Neural progenitor cell (in vitro differentiated cells): ENCODE results near the gene TRIM2. TPM values are rescaled to one million over a fixed set of nuclear protein-coding genes. Genes with fewer than 3 reads are reported as not detected.

ENCODE experiments used
- DNase-seq: peaks from one replicate; pipeline ENCODE4 v3.0.0-alpha.2; 2016; ENCODE audit warnings: low spot score
- H2AFZ ChIP-seq: fragments of 200-600 bp; sonication (generic); replicated peaks from 2 replicates; pipeline ENCODE4 v1.6.1; 2016; ENCODE audit warnings: antibody characterized with exemption
- H3F3A ChIP-seq: fragments of 200-600 bp; sonication (generic); 2 replicates; pipeline ENCODE4 v1.6.1; 2016; ENCODE audit warnings: antibody characterized with exemption, low read depth
- H3K27ac ChIP-seq: fragments of 200-600 bp; sonication (generic); 2 replicates; pipeline ENCODE4 v1.5.1; 2016; ENCODE audit warnings: mild to moderate bottlenecking
- H3K27me3 ChIP-seq: fragments of 200-600 bp; sonication (generic); 2 replicates; pipeline ENCODE4 v1.6.1; 2016; ENCODE audit warnings: mild to moderate bottlenecking, moderate library complexity
- H3K36me3 ChIP-seq: fragments of 200-600 bp; sonication (generic); 2 replicates; pipeline ENCODE4 v1.5.1; 2016
- H3K4me1 ChIP-seq: fragments of 200-600 bp; sonication (generic); 2 replicates; pipeline ENCODE4 v1.6.1; 2016; ENCODE audit warnings: mixed run types
- H3K4me2 ChIP-seq: fragments of 200-600 bp; sonication (generic); 2 replicates; pipeline ENCODE4 v1.6.1; 2016
- H3K4me3 ChIP-seq: fragments of 200-600 bp; sonication (generic); 2 replicates; pipeline ENCODE4 v1.5.1; 2016
- H3K79me2 ChIP-seq: fragments of 200-600 bp; sonication (generic); 2 replicates; pipeline ENCODE4 v1.6.1; 2016; ENCODE audit warnings: low read depth
- H3K9ac ChIP-seq: fragments of 200-600 bp; sonication (generic); 2 replicates; pipeline ENCODE4 v1.6.1; 2016
- H3K9me3 ChIP-seq: fragments of 200-600 bp; sonication (generic); 2 replicates; pipeline ENCODE4 v1.5.1; 2016; ENCODE audit warnings: low read depth
- H4K20me1 ChIP-seq: fragments of 200-600 bp; sonication (generic); 2 replicates; pipeline ENCODE4 v1.6.1; 2016; ENCODE audit warnings: low read depth
- H3K27ac Mint-ChIP-seq: 3 replicates; pipeline ENCODE4 v1.8.0; 2021; ENCODE audit warnings: mixed read lengths
- H3K27me3 Mint-ChIP-seq: 2 replicates; pipeline ENCODE4 v1.8.0; 2022; ENCODE audit warnings: low read depth, mild to moderate bottlenecking, inconsistent platforms, moderate library complexity, mixed read lengths; ENCODE audit not compliant: insufficient read depth
- H3K36me3 Mint-ChIP-seq: 3 replicates; pipeline ENCODE4 v1.8.0; 2021; ENCODE audit warnings: mixed read lengths
- H3K4me1 Mint-ChIP-seq: 3 replicates; pipeline ENCODE4 v1.8.0; 2021; ENCODE audit warnings: mixed read lengths
- H3K4me3 Mint-ChIP-seq: 3 replicates; pipeline ENCODE4 v1.8.0; 2021; ENCODE audit warnings: mild to moderate bottlenecking, moderate library complexity, mixed read lengths
- H3K9me3 Mint-ChIP-seq: 3 replicates; pipeline ENCODE4 v1.8.0; 2020; ENCODE audit warnings: mixed read lengths
- EZH2 ChIP-seq: fragments of 200-600 bp; sonication (generic); IDR thresholded peaks from 2 replicates; pipeline ENCODE4 v1.6.1; 2017; ENCODE audit warnings: antibody characterized with exemption, mild to moderate bottlenecking, moderate library complexity
- EZH2phosphoT487 ChIP-seq: fragments of 200-600 bp; sonication (generic); IDR thresholded peaks from 2 replicates; pipeline ENCODE4 v1.6.1; 2017; ENCODE audit warnings: antibody characterized with exemption
- total RNA-seq: library from RNA; depleted of rRNA; stranded (reverse); fragments of >200 nt; gene quantifications from 2 replicates; pipeline ENCODE4 v1.2.3, GENCODE V29; 2015; ENCODE audit warnings: low replicate concordance
- TF ChIP-seq, protein P1 (sequence below): fragments of 200-600 bp; sonication (generic); IDR thresholded peaks from 2 replicates; pipeline ENCODE4 v1.5.1; 2017; ENCODE audit warnings: antibody characterized with exemption, mild to moderate bottlenecking

The TRIM2 gene
- total RNA-seq, 1 donor from 2014 or later: 87.6 TPM

DNA sequence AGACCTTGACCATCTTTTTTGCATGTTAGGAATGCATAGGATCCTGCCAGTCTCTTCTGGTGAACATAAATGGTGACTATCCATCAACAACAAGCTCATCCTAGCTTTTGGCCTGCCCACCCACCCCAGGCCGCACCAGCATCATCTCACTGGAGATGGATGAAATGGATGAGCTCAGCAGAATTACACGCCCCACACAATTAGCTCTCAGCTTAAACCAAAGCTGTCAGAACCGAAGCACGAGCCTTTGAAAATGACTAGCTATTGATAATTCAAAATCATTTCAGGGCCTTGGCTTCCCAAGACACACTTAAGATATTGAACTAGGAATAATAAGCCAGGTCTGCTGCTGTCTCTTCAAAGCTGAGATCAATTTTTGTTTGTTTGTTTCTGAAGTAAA lies 77.8 kb downstream of the TRIM2 start:
- no peaks in the 10 kb centered on the region for H3F3A ChIP-seq
- peaks cover 2% of the 10 kb centered on the region for H3K27me3 Mint-ChIP-seq
- H3K9me3 ChIP-seq: peaks cover 8% of the 10 kb centered on the region
- no peaks in the 10 kb centered on the region for H3K27me3 ChIP-seq
- H3K9me3 Mint-ChIP-seq: peaks cover 41% of the 10 kb centered on the region
- no peak overlapping the region for H3K9ac ChIP-seq
- peaks cover 17% of the 10 kb centered on the region for H3K36me3 ChIP-seq
- H3K36me3 Mint-ChIP-seq: peaks cover 53% of the 10 kb centered on the region
- no peaks in the 10 kb centered on the region for H3K4me1 ChIP-seq
- peaks cover 7% of the 10 kb centered on the region for H3K79me2 ChIP-seq
- no peak for DNase-seq
- no peak overlapping the region for H3K4me3 ChIP-seq
- H2AFZ ChIP-seq: no peak overlapping the region
- no peak overlapping the region for H3K4me2 ChIP-seq
- TF ChIP-seq EZH2phosphoT487: no peak
- no peak for TF ChIP-seq EZH2
- TF ChIP-seq, protein P1, sequence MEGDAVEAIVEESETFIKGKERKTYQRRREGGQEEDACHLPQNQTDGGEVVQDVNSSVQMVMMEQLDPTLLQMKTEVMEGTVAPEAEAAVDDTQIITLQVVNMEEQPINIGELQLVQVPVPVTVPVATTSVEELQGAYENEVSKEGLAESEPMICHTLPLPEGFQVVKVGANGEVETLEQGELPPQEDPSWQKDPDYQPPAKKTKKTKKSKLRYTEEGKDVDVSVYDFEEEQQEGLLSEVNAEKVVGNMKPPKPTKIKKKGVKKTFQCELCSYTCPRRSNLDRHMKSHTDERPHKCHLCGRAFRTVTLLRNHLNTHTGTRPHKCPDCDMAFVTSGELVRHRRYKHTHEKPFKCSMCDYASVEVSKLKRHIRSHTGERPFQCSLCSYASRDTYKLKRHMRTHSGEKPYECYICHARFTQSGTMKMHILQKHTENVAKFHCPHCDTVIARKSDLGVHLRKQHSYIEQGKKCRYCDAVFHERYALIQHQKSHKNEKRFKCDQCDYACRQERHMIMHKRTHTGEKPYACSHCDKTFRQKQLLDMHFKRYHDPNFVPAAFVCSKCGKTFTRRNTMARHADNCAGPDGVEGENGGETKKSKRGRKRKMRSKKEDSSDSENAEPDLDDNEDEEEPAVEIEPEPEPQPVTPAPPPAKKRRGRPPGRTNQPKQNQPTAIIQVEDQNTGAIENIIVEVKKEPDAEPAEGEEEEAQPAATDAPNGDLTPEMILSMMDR: no peak
- H4K20me1 ChIP-seq: no peaks in the 10 kb centered on the region
- no peak overlapping the region for H3K4me3 Mint-ChIP-seq
- no peaks in the 10 kb centered on the region for H3K4me1 Mint-ChIP-seq
- H3K27ac ChIP-seq: no peak overlapping the region
- no peak overlapping the region for H3K27ac Mint-ChIP-seq

DNA sequence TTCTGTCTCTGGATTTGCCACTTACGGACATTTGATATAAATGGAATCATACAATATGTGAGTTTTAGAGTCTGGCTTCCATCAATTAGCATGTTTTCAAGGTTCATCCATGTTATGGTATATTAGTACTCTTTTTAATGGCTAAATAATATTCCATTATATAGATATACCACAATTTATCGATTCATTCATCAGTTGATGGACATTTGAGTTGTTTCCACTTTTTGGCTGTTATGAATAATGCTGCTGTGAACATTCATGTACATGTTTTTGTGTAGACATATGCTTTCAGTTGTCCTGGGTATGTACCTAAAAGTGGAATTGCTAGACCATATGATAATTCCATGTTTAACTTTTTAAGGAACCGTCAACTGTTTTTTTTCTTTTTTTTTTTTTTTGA lies 79.0 kb downstream of the TRIM2 start:
- Histone ChIP-seq H3K4me3 (no peak overlapping the region), H3K27ac (no peak overlapping the region), H2AFZ (no peak overlapping the region), H3K27me3 (no peaks in the 10 kb centered on the region), H3K9me3 (peaks cover 8% of the 10 kb centered on the region), H3K36me3 (peaks cover 17% of the 10 kb centered on the region), H3K4me1 (no peaks in the 10 kb centered on the region), H4K20me1 (no peaks in the 10 kb centered on the region), H3F3A (no peaks in the 10 kb centered on the region), H3K79me2 (peaks cover 12% of the 10 kb centered on the region), H3K9ac (no peak overlapping the region), H3K4me2 (no peak overlapping the region)
- Mint-ChIP-seq H3K27ac (no peak overlapping the region), H3K4me3 (no peak overlapping the region), H3K27me3 (peaks cover 2% of the 10 kb centered on the region), H3K36me3 (peaks cover 63% of the 10 kb centered on the region), H3K4me1 (no peaks in the 10 kb centered on the region), H3K9me3 (peaks cover 50% of the 10 kb centered on the region)
- DNase-seq: no peak
- TF ChIP-seq EZH2phosphoT487: no peak
- TF ChIP-seq, protein P1: no peak
- no peak for TF ChIP-seq EZH2

DNA sequence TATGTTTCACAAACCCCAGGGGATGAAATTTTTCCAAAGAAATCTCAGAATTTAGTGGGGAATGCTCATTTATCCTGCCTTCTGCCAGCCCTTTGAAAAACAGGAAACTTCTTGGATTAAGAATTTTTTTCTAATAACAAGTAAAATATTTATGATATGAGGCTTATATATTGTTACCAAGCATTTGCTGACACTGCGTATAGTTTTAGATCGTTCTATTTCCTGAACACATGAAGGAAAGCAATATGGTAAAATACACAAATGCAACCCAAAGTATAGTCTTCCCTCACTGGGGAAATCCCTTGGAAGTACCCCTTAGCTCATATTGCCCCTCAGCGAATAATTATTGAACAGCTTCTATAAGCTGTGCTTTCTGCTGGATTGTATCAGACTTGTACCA lies 85.9 kb downstream of the TRIM2 start:
- no peaks in the 10 kb centered on the region for H3K4me1 Mint-ChIP-seq
- no peak overlapping the region for H3K4me2 ChIP-seq
- no peak overlapping the region for H3K9ac ChIP-seq
- no peaks in the 10 kb centered on the region for H4K20me1 ChIP-seq
- peaks cover 31% of the 10 kb centered on the region for H3K9me3 Mint-ChIP-seq
- H3K27ac Mint-ChIP-seq: no peak overlapping the region
- peaks cover 9% of the 10 kb centered on the region for H3K79me2 ChIP-seq
- no peaks in the 10 kb centered on the region for H3K4me1 ChIP-seq
- no peak overlapping the region for H3K27ac ChIP-seq
- H3K9me3 ChIP-seq: no peaks in the 10 kb centered on the region
- H3F3A ChIP-seq: no peaks in the 10 kb centered on the region
- no peaks in the 10 kb centered on the region for H3K36me3 ChIP-seq
- no peaks in the 10 kb centered on the region for H3K27me3 Mint-ChIP-seq
- no peak overlapping the region for H3K4me3 Mint-ChIP-seq
- no peak for TF ChIP-seq EZH2
- TF ChIP-seq EZH2phosphoT487: no peak
- TF ChIP-seq, protein P1: no peak
- no peak for DNase-seq
- no peak overlapping the region for H2AFZ ChIP-seq
- no peaks in the 10 kb centered on the region for H3K27me3 ChIP-seq
- peaks cover 72% of the 10 kb centered on the region for H3K36me3 Mint-ChIP-seq
- H3K4me3 ChIP-seq: no peak overlapping the region
